OCI-LY7 (cell line): ENCODE data around the gene RPS6KB2.

Experiments
- CTCF ChIP-seq: fragments of 200-600 bp; sonication (generic); conservative IDR thresholded peaks from 2 replicates; pipeline ENCODE4 v1.5.1; 2014; ENCODE audit warnings: mild to moderate bottlenecking, antibody characterized with exemption, low read length, moderate library complexity, mixed read lengths
- EZH2phosphoT487 ChIP-seq: fragments of 200-600 bp; sonication (generic); IDR thresholded peaks from 2 replicates; pipeline ENCODE4 v1.6.1; 2018; ENCODE audit warnings: low read depth, borderline replicate concordance, mild to moderate bottlenecking, mixed run types, antibody characterized with exemption, low read length, moderate library complexity, mixed read lengths

GRCh38 chr11:67437082-67437808, 9.0 kb downstream of the RPS6KB2 start, which contains the start of gene PTPRCAP:
- TF ChIP-seq CTCF (no peak), EZH2phosphoT487 (no peak)
